Dendritic cell treated with granulocyte-macrophage colony-stimulating factor and Interleukin-4, amounts not matched to agents 40 ng/mL and 50 ng/mL, for 4 days (primary cell): ENCODE data around the gene ZNF423.

ENCODE experiments used
- H3K27ac Mint-ChIP-seq: one replicate; pipeline ENCODE4 v1.8.0; 2022; ENCODE audit warnings: mild to moderate bottlenecking, mixed read lengths
- H3K27me3 Mint-ChIP-seq: one replicate; pipeline ENCODE4 v1.8.0; 2022; ENCODE audit warnings: mild to moderate bottlenecking, mixed read lengths
- H3K36me3 Mint-ChIP-seq: one replicate; pipeline ENCODE4 v1.8.0; 2022; ENCODE audit warnings: low read depth, mixed read lengths
- H3K4me1 Mint-ChIP-seq: one replicate; pipeline ENCODE4 v1.8.0; 2022; ENCODE audit warnings: low read depth, mixed read lengths
- H3K4me3 Mint-ChIP-seq: one replicate; pipeline ENCODE4 v1.8.0; 2022; ENCODE audit warnings: mild to moderate bottlenecking, moderate library complexity, mixed read lengths
- H3K9me3 Mint-ChIP-seq: one replicate; pipeline ENCODE4 v1.8.0; 2022; ENCODE audit warnings: mixed read lengths
- intact Hi-C: fragments of 100-400 bp; cut with micrococcal nuclease; formaldehyde crosslinking; loops from one replicate; pipeline ENCODE4 v1.15.0; 2022

Gene ZNF423

GRCh38 chr16:49727611-49728010 lies 128.3 kb downstream of the ZNF423 start:
- Mint-ChIP-seq H3K36me3 (no peaks in the 10 kb centered on the region), H3K27ac (no peak overlapping the region), H3K27me3 (no peaks in the 10 kb centered on the region), H3K9me3 (peaks cover 13% of the 10 kb centered on the region), H3K4me3 (no peak overlapping the region), H3K4me1 (no peaks in the 10 kb centered on the region)
- intact Hi-C loops: no loop called here

- no peak overlapping the region for H3K4me3 Mint-ChIP-seq
- H3K27me3 Mint-ChIP-seq: no peaks in the 10 kb centered on the region
- intact Hi-C loops: no loop called here
- H3K4me1 Mint-ChIP-seq: no peaks in the 10 kb centered on the region
- peaks cover 12% of the 10 kb centered on the region for H3K9me3 Mint-ChIP-seq
- no peak overlapping the region for H3K27ac Mint-ChIP-seq
- H3K36me3 Mint-ChIP-seq: no peaks in the 10 kb centered on the region
These were observed 129.8 kb downstream of the ZNF423 start for GRCh38 chr16:49726155-49726554.

- H3K36me3 Mint-ChIP-seq: no peaks in the 10 kb centered on the region
These were observed 130.3 kb downstream of the ZNF423 start for GRCh38 chr16:49725651-49726050.

GRCh38 chr16:49724774-49725173 lies 131.1 kb downstream of the ZNF423 start:
- intact Hi-C loops: no loop called here
- peaks cover 3% of the 10 kb centered on the region for H3K9me3 Mint-ChIP-seq
- no peaks in the 10 kb centered on the region for H3K27me3 Mint-ChIP-seq
- H3K4me1 Mint-ChIP-seq: no peaks in the 10 kb centered on the region
- H3K27ac Mint-ChIP-seq: no peak overlapping the region
- no peaks in the 10 kb centered on the region for H3K36me3 Mint-ChIP-seq
- no peak overlapping the region for H3K4me3 Mint-ChIP-seq

More at GRCh38 chr16:49725651-49726050, 130.3 kb downstream of the ZNF423 start:
- H3K27ac Mint-ChIP-seq: no peak overlapping the region
- no peaks in the 10 kb centered on the region for H3K27me3 Mint-ChIP-seq
- H3K4me1 Mint-ChIP-seq: no peaks in the 10 kb centered on the region
- intact Hi-C loops: no loop called here
- no peak overlapping the region for H3K4me3 Mint-ChIP-seq
- peaks cover 8% of the 10 kb centered on the region for H3K9me3 Mint-ChIP-seq

GRCh38 chr16:49723310-49723709 lies 132.6 kb downstream of the ZNF423 start:
- Mint-ChIP-seq H3K27ac (no peak overlapping the region), H3K4me1 (no peaks in the 10 kb centered on the region), H3K27me3 (no peaks in the 10 kb centered on the region), H3K9me3 (no peaks in the 10 kb centered on the region), H3K4me3 (no peak overlapping the region), H3K36me3 (no peaks in the 10 kb centered on the region)
- intact Hi-C loops: no loop called here

GRCh38 chr16:49720225-49720624 lies 135.7 kb downstream of the ZNF423 start:
- H3K36me3 Mint-ChIP-seq: no peaks in the 10 kb centered on the region
- no peaks in the 10 kb centered on the region for H3K4me1 Mint-ChIP-seq
- H3K4me3 Mint-ChIP-seq: no peak overlapping the region
- no peaks in the 10 kb centered on the region for H3K27me3 Mint-ChIP-seq
- H3K9me3 Mint-ChIP-seq: no peaks in the 10 kb centered on the region
- intact Hi-C loops: no loop called here
- no peak overlapping the region for H3K27ac Mint-ChIP-seq

GRCh38 chr16:49717689-49718088 lies 138.2 kb downstream of the ZNF423 start:
- H3K27me3 Mint-ChIP-seq: no peaks in the 10 kb centered on the region
- H3K4me1 Mint-ChIP-seq: no peaks in the 10 kb centered on the region
- H3K27ac Mint-ChIP-seq: no peak overlapping the region
- no peaks in the 10 kb centered on the region for H3K36me3 Mint-ChIP-seq
- intact Hi-C loops: no loop called here
- H3K9me3 Mint-ChIP-seq: no peaks in the 10 kb centered on the region
- H3K4me3 Mint-ChIP-seq: no peak overlapping the region

- H3K9me3 Mint-ChIP-seq: no peaks in the 10 kb centered on the region
- H3K4me1 Mint-ChIP-seq: no peaks in the 10 kb centered on the region
- intact Hi-C loops: no loop called here
These were observed 139.5 kb downstream of the ZNF423 start for GRCh38 chr16:49716339-49716934.

GRCh38 chr16:49713770-49714169 lies 142.1 kb downstream of the ZNF423 start:
- H3K36me3 Mint-ChIP-seq: no peaks in the 10 kb centered on the region
- no peak overlapping the region for H3K4me3 Mint-ChIP-seq

More at GRCh38 chr16:49716339-49716934, 139.5 kb downstream of the ZNF423 start:
- H3K27ac Mint-ChIP-seq: no peak overlapping the region
- H3K4me3 Mint-ChIP-seq: no peak overlapping the region
- H3K27me3 Mint-ChIP-seq: no peaks in the 10 kb centered on the region
- H3K36me3 Mint-ChIP-seq: no peaks in the 10 kb centered on the region

GRCh38 chr16:49712542-49712941 lies 143.4 kb downstream of the ZNF423 start:
- intact Hi-C loops: no loop called here
- Mint-ChIP-seq H3K4me3 (no peak overlapping the region), H3K9me3 (no peaks in the 10 kb centered on the region), H3K36me3 (no peaks in the 10 kb centered on the region), H3K4me1 (no peaks in the 10 kb centered on the region), H3K27ac (no peak overlapping the region), H3K27me3 (no peaks in the 10 kb centered on the region)

More at GRCh38 chr16:49713770-49714169, 142.1 kb downstream of the ZNF423 start:
- H3K27me3 Mint-ChIP-seq: no peaks in the 10 kb centered on the region
- intact Hi-C loops: no loop called here
- H3K9me3 Mint-ChIP-seq: no peaks in the 10 kb centered on the region
- no peaks in the 10 kb centered on the region for H3K4me1 Mint-ChIP-seq
- no peak overlapping the region for H3K27ac Mint-ChIP-seq

- Mint-ChIP-seq H3K27me3 (no peaks in the 10 kb centered on the region), H3K4me1 (no peaks in the 10 kb centered on the region), H3K4me3 (no peak overlapping the region), H3K27ac (no peak overlapping the region), H3K36me3 (no peaks in the 10 kb centered on the region), H3K9me3 (no peaks in the 10 kb centered on the region)
- intact Hi-C loops: no loop called here
These were observed 143.8 kb downstream of the ZNF423 start for GRCh38 chr16:49712106-49712505.

- intact Hi-C loops: no loop called here
- Mint-ChIP-seq H3K36me3 (no peaks in the 10 kb centered on the region), H3K9me3 (no peaks in the 10 kb centered on the region), H3K27me3 (no peaks in the 10 kb centered on the region), H3K4me3 (no peak overlapping the region), H3K27ac (no peak overlapping the region), H3K4me1 (no peaks in the 10 kb centered on the region)
These were observed 146.9 kb downstream of the ZNF423 start for GRCh38 chr16:49709057-49709456.

- Mint-ChIP-seq H3K27ac (no peak overlapping the region), H3K9me3 (no peaks in the 10 kb centered on the region), H3K36me3 (no peaks in the 10 kb centered on the region), H3K27me3 (no peaks in the 10 kb centered on the region), H3K4me3 (no peak overlapping the region), H3K4me1 (no peaks in the 10 kb centered on the region)
- intact Hi-C loops: no loop called here
These were observed 147.4 kb downstream of the ZNF423 start for GRCh38 chr16:49708491-49708890.

GRCh38 chr16:49706620-49707355 lies 149.1 kb downstream of the ZNF423 start:
- no peaks in the 10 kb centered on the region for H3K27me3 Mint-ChIP-seq
- no peaks in the 10 kb centered on the region for H3K4me1 Mint-ChIP-seq
- intact Hi-C loops: no loop called here
- H3K36me3 Mint-ChIP-seq: no peaks in the 10 kb centered on the region
- no peak overlapping the region for H3K27ac Mint-ChIP-seq
- no peaks in the 10 kb centered on the region for H3K9me3 Mint-ChIP-seq
- H3K4me3 Mint-ChIP-seq: no peak overlapping the region
